ENCODE data around the gene TNFAIP8L2.

The TNFAIP8L2 gene

DNA sequence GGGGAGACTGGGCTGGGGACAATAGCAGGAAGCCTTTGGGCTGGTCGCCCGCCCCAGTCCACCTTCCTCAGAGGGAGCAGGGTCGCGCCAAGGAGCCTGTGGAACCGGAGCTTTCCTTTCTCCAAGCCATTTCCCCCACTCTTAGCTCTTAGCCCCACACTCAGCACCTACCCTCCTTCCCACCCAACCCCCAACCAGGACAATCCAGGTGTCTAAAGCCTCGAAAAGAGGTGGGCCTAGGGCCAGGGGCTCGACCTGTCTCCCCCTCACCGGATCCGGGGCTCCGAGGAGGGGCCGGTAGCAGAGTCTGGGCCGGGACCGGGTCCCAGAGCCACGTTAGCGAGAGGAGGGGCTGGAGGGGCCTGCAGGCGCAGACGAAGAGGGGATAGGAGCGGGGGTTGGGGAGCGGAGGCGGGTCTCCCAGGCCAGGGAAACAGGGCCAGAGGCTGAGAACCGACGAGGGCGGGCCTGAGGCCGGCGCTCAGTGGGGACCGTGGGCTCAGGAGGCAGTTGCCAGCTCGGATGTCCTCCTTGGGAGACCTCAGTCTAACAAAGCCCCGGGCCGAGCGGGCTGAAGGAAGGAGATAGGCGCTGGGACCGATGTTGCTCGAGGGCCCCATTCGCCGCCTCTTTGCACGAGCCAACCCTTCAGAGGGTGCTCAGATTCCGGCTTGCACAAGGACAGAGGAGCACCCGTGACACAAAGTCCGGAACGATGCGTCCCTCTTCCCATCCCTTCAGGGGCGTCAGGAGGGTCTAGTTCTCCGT lies 11.0 kb upstream of the TNFAIP8L2 start:
- Histone ChIP-seq H3K4me1 (ENCODE audit: control insufficient read depth, insufficient read depth, low read length, poor library complexity, severe bottlenecking) (peaks cover 12% of the 10 kb centered on the region), H3K36me3 (ENCODE audit: control insufficient read depth, insufficient read depth, low read length) (no peaks in the 10 kb centered on the region), H3K4me3 (ENCODE audit: insufficient read depth, low read depth, low read length, poor library complexity, severe bottlenecking) (peak overlapping the region; percentile 83), H3K27me3 (replicated peaks; ENCODE audit: control insufficient read depth, insufficient read depth, low read length, poor library complexity, severe bottlenecking) (no peaks in the 10 kb centered on the region), H3K9me3 (ENCODE audit: control insufficient read depth, low read length) (no peaks in the 10 kb centered on the region), H3K27ac (ENCODE audit: insufficient read depth, low read length, poor library complexity, severe bottlenecking) (no peak overlapping the region)
- no peak for DNase-seq

DNA sequence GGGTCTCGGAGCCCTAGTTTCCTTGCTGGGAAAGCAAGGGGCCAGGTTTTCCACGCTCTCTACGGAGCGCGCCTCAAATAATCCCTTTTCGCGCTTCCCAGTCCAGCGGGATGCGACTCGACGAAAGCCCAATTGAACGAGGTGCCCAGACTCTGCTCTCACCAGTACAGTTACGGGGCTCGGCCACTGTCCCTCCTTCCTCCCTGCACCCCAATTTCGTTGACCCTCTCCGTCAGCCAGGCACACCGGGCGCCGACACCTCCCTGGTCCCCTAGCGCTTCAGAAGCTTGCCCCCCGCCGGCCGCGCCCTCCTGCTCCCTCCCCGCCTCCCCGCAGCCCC lies 10.4 kb upstream of the TNFAIP8L2 start:
- H3K9me3 ChIP-seq (ENCODE audit: control insufficient read depth, low read length) = no peaks in the 10 kb centered on the region
- no peak for DNase-seq
- H3K4me1 ChIP-seq (ENCODE audit: control insufficient read depth, insufficient read depth, low read length, poor library complexity, severe bottlenecking) = peaks cover 12% of the 10 kb centered on the region
- no peaks in the 10 kb centered on the region for H3K36me3 ChIP-seq (ENCODE audit: control insufficient read depth, insufficient read depth, low read length)
- H3K27me3 ChIP-seq (replicated peaks; ENCODE audit: control insufficient read depth, insufficient read depth, low read length, poor library complexity, severe bottlenecking) = no peaks in the 10 kb centered on the region
- H3K27ac ChIP-seq (ENCODE audit: insufficient read depth, low read length, poor library complexity, severe bottlenecking) = peak overlapping the region; percentile 44
- peak overlapping the region; percentile 83 for H3K4me3 ChIP-seq (ENCODE audit: insufficient read depth, low read depth, low read length, poor library complexity, severe bottlenecking)

DNA sequence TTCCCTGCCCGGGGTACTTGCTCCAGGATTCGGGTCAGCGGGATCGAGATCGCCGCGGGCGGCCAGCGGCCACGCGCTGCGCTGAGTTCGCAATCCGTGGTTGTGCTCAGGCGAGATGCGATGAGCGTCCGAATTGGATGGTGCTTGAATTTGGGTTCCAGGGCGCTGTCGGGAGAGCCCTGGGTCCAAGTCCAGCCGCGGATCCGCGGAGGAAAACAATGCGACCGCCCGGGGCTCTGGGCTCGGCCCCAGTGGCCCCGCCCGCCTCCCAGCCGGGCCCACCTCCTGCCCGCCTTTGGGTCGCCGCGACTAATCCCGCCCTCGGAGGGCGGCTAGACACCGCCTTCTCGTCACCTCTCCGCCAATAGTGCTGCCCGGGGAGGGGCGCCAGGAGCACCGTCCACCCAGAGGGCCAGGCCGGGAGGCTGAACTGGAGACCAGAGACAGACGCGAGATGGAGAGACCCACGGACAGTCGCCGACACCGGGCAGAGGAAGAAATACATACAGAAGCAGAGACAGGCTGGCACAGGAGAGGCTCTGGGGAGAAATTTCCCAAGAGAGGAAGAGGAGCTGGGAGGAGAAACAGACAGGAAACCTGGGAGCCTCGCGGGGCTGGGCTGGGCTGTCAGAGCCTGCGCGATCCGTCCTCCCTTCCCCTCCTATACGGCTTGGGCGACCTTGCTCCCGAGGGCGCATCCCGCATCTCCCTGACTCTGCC lies 9.9 kb upstream of the TNFAIP8L2 start, which contains the start of gene SEMA6C:
Gene SEMA6C (minus strand): TSS at position 220 of the 720 bp plus-strand sequence. CDS start 4,010 bp downstream, outside the sequence.
- peak within 1 kb of the TSS; percentile 83 for H3K4me3 ChIP-seq (ENCODE audit: insufficient read depth, low read depth, low read length, poor library complexity, severe bottlenecking)
- peak; percentile 75 to 81 (median 80) for DNase-seq
- no peaks in the 10 kb centered on the region for H3K36me3 ChIP-seq (ENCODE audit: control insufficient read depth, insufficient read depth, low read length)
- no peaks in the 10 kb centered on the region for H3K27me3 ChIP-seq (replicated peaks; ENCODE audit: control insufficient read depth, insufficient read depth, low read length, poor library complexity, severe bottlenecking)
- H3K4me1 ChIP-seq (ENCODE audit: control insufficient read depth, insufficient read depth, low read length, poor library complexity, severe bottlenecking) = peaks cover 12% of the 10 kb centered on the region
- peak within 1 kb of the TSS; percentile 44 for H3K27ac ChIP-seq (ENCODE audit: insufficient read depth, low read length, poor library complexity, severe bottlenecking)
- H3K9me3 ChIP-seq (ENCODE audit: control insufficient read depth, low read length) = no peaks in the 10 kb centered on the region

DNA sequence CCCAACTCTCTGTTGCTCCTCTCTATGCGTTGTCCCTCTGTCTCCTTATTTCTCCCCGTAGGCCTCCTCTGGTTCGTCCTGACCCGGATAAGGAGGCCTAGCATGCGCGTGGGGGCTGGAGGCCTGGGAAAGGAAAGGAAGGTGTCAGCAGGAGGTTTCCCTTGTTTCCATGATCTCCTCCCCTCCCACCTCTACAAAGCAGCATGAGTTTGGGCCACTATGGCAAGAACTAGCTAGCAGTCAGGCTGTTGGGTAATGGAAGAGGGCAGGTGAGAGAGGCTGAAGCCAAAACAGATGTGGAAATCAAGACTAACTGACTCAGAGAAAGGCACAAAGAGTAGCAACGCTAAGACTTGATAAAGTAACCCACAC lies 9.3 kb upstream of the TNFAIP8L2 start:
- no peak for DNase-seq
- no peaks in the 10 kb centered on the region for H3K9me3 ChIP-seq (ENCODE audit: control insufficient read depth, low read length)
- H3K27me3 ChIP-seq (replicated peaks; ENCODE audit: control insufficient read depth, insufficient read depth, low read length, poor library complexity, severe bottlenecking) = no peaks in the 10 kb centered on the region
- H3K27ac ChIP-seq (ENCODE audit: insufficient read depth, low read length, poor library complexity, severe bottlenecking) = peak overlapping the region; percentile 44
- peaks cover 12% of the 10 kb centered on the region for H3K4me1 ChIP-seq (ENCODE audit: control insufficient read depth, insufficient read depth, low read length, poor library complexity, severe bottlenecking)
- H3K36me3 ChIP-seq (ENCODE audit: control insufficient read depth, insufficient read depth, low read length) = no peaks in the 10 kb centered on the region
- H3K4me3 ChIP-seq (ENCODE audit: insufficient read depth, low read depth, low read length, poor library complexity, severe bottlenecking) = peak overlapping the region; percentile 83

DNA sequence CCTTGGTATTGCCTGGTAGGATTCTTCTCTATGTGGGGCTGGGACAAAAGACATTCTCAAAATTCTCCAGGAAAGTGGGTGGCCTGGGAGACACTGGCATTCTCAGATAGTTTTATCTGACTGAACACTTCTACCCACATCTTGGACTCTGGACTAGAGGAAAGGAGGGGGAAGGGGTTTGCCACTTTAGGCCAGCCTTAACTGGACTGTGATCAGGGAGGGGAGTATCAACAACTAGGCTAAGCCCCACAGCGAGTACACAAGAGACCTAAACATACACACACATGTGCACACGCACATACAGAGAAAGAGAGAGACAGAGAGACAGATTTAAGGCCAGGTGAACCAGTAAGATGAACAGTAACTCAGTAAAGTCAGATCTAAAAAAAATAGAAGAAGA lies 8.8 kb upstream of the TNFAIP8L2 start:
- no peaks in the 10 kb centered on the region for H3K9me3 ChIP-seq (ENCODE audit: control insufficient read depth, low read length)
- peaks cover 12% of the 10 kb centered on the region for H3K4me1 ChIP-seq (ENCODE audit: control insufficient read depth, insufficient read depth, low read length, poor library complexity, severe bottlenecking)
- no peak overlapping the region for H3K4me3 ChIP-seq (ENCODE audit: insufficient read depth, low read depth, low read length, poor library complexity, severe bottlenecking)
- H3K36me3 ChIP-seq (ENCODE audit: control insufficient read depth, insufficient read depth, low read length) = no peaks in the 10 kb centered on the region
- H3K27me3 ChIP-seq (replicated peaks; ENCODE audit: control insufficient read depth, insufficient read depth, low read length, poor library complexity, severe bottlenecking) = no peaks in the 10 kb centered on the region
- no peak overlapping the region for H3K27ac ChIP-seq (ENCODE audit: insufficient read depth, low read length, poor library complexity, severe bottlenecking)
- no peak for DNase-seq

DNA sequence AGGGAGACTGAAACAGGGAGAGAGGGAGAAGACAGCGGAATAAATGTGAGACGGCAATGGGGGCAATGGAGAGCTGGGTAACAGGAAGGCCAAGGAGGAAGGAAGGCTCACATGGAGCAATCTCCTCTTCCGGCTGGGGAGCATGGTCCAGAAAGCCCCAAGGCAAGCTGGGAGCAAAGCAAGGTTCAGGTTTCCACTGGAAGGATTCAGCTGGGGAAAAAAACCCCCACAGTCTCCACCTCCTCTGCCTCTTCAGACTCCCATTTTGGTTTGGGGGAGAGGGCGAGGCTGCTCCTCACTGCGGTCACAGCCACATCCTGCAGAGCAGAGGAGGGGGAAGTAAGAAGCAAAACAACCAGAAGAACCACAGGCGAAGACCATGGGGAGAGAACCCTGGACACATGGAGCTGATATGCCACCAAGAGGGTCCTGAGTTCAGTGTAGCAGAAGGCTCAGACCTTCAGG lies 650 bp downstream of the TNFAIP8L2 start:
- H3K27ac ChIP-seq (ENCODE audit: insufficient read depth, low read length, poor library complexity, severe bottlenecking) = peak overlapping the region; percentile 64
- H3K4me3 ChIP-seq (ENCODE audit: insufficient read depth, low read depth, low read length, poor library complexity, severe bottlenecking) = peak overlapping the region; percentile 78
- H3K36me3 ChIP-seq (ENCODE audit: control insufficient read depth, insufficient read depth, low read length) = peaks cover 8% of the 10 kb centered on the region
- peak; percentile 38 to 52 (median 41) for DNase-seq
- H3K4me1 ChIP-seq (ENCODE audit: control insufficient read depth, insufficient read depth, low read length, poor library complexity, severe bottlenecking) = peaks cover 21% of the 10 kb centered on the region
- no peaks in the 10 kb centered on the region for H3K27me3 ChIP-seq (replicated peaks; ENCODE audit: control insufficient read depth, insufficient read depth, low read length, poor library complexity, severe bottlenecking)
- no peaks in the 10 kb centered on the region for H3K9me3 ChIP-seq (ENCODE audit: control insufficient read depth, low read length)

DNA sequence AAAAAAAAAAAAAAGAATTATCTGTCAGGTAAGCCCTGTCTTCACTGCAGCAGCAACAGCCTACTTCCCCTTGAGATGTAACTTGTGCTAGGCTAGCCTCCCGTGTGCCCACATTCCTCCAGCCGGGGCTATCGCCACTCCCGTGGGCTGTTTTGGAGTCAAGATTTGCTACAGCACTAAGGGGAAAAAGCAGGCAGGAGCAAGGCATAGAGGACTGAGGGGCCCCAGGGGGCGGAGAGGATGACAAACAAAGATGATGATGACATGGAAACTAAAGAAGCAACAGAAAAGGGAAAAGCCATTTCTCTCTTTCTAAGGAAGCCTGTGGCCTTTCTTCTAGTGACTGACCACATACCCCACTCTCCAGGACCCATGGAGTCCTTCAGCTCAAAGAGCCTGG lies 1.9 kb downstream of the TNFAIP8L2 start:
- Histone ChIP-seq H3K27ac (ENCODE audit: insufficient read depth, low read length, poor library complexity, severe bottlenecking) (no peak overlapping the region), H3K4me3 (ENCODE audit: insufficient read depth, low read depth, low read length, poor library complexity, severe bottlenecking) (peak overlapping the region; percentile 38), H3K4me1 (ENCODE audit: control insufficient read depth, insufficient read depth, low read length, poor library complexity, severe bottlenecking) (peaks cover 21% of the 10 kb centered on the region), H3K36me3 (ENCODE audit: control insufficient read depth, insufficient read depth, low read length) (peaks cover 8% of the 10 kb centered on the region), H3K27me3 (replicated peaks; ENCODE audit: control insufficient read depth, insufficient read depth, low read length, poor library complexity, severe bottlenecking) (no peaks in the 10 kb centered on the region), H3K9me3 (ENCODE audit: control insufficient read depth, low read length) (no peaks in the 10 kb centered on the region)
- no peak for DNase-seq

DNA sequence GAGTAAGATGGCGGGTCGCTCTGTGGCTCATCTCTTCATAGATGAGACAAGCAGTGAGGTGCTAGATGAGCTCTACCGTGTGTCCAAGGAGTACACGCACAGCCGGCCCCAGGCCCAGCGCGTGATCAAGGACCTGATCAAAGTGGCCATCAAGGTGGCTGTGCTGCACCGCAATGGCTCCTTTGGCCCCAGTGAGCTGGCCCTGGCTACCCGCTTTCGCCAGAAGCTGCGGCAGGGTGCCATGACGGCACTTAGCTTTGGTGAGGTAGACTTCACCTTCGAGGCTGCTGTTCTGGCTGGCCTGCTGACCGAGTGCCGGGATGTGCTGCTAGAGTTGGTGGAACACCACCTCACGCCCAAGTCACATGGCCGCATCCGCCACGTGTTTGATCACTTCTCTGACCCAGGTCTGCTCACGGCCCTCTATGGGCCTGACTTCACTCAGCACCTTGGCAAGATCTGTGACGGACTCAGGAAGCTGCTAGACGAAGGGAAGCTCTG lies 2.4 kb downstream of the TNFAIP8L2 start:
- Histone ChIP-seq H3K4me1 (ENCODE audit: control insufficient read depth, insufficient read depth, low read length, poor library complexity, severe bottlenecking) (peaks cover 21% of the 10 kb centered on the region), H3K4me3 (ENCODE audit: insufficient read depth, low read depth, low read length, poor library complexity, severe bottlenecking) (peak overlapping the region; percentile 38), H3K9me3 (ENCODE audit: control insufficient read depth, low read length) (no peaks in the 10 kb centered on the region), H3K27ac (ENCODE audit: insufficient read depth, low read length, poor library complexity, severe bottlenecking) (peak overlapping the region; percentile 38), H3K27me3 (replicated peaks; ENCODE audit: control insufficient read depth, insufficient read depth, low read length, poor library complexity, severe bottlenecking) (no peaks in the 10 kb centered on the region), H3K36me3 (ENCODE audit: control insufficient read depth, insufficient read depth, low read length) (peaks cover 13% of the 10 kb centered on the region)
- DNase-seq = no peak

DNA sequence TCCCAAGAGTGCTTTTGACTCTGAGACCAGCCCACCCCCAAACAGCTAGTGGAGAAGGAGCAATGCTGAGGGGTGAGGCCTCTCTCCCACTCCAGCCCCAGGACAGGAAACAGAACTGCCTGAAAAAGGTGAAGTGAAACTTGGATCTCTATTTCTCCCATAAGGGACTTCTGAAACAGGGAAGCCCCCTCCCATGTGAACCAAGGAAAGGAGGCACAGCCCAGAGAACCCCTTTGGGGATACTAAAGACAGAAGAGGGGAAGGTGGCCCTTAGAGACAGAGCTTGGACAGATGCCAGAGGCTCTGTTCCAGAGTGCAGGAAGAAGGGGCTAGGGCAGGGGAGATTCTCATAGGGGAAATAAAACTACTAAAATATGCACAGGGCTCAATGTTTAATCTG lies 2.9 kb downstream of the TNFAIP8L2 start:
- Histone ChIP-seq H3K4me3 (ENCODE audit: insufficient read depth, low read depth, low read length, poor library complexity, severe bottlenecking) (peak overlapping the region; percentile 12), H3K4me1 (ENCODE audit: control insufficient read depth, insufficient read depth, low read length, poor library complexity, severe bottlenecking) (peaks cover 21% of the 10 kb centered on the region), H3K36me3 (ENCODE audit: control insufficient read depth, insufficient read depth, low read length) (peaks cover 14% of the 10 kb centered on the region), H3K27ac (ENCODE audit: insufficient read depth, low read length, poor library complexity, severe bottlenecking) (peak overlapping the region; percentile 38), H3K9me3 (ENCODE audit: control insufficient read depth, low read length) (no peaks in the 10 kb centered on the region), H3K27me3 (replicated peaks; ENCODE audit: control insufficient read depth, insufficient read depth, low read length, poor library complexity, severe bottlenecking) (no peaks in the 10 kb centered on the region)
- DNase-seq = no peak

DNA sequence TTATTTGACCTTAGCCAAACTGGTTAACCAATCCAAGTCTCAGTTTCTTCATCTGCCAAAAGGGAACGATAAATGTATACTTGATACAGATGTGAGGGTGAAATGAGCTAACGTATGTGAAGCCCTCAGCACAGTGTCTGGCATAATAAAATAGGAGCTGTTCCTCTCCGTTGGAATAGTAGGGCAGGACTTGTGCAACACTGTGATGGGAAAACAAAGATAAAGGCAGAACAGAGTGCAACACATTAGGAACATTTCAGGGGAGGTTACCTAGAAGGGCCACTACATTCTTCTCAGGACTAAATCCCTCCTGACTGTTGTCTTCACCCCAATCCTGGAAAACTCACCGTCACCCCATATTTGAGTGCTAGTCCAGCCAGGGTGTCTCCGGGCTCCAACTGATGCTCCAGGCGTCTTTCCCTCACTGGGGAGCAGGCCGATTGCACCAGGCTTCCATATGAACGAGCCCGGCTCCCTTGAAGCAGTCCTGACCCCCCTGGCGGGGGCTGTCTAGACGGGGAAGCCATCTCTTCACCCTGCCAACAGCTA lies 8.4 kb downstream of the TNFAIP8L2 start:
- Histone ChIP-seq H3K4me1 (ENCODE audit: control insufficient read depth, insufficient read depth, low read length, poor library complexity, severe bottlenecking) (peaks cover 26% of the 10 kb centered on the region), H3K27ac (ENCODE audit: insufficient read depth, low read length, poor library complexity, severe bottlenecking) (peak overlapping the region; percentile 54), H3K27me3 (replicated peaks; ENCODE audit: control insufficient read depth, insufficient read depth, low read length, poor library complexity, severe bottlenecking) (no peaks in the 10 kb centered on the region), H3K4me3 (ENCODE audit: insufficient read depth, low read depth, low read length, poor library complexity, severe bottlenecking) (no peak overlapping the region), H3K9me3 (ENCODE audit: control insufficient read depth, low read length) (no peaks in the 10 kb centered on the region), H3K36me3 (ENCODE audit: control insufficient read depth, insufficient read depth, low read length) (peaks cover 21% of the 10 kb centered on the region)
- DNase-seq = no peak

Data from effector memory CD4-positive, alpha-beta T cell (primary cell).